ENCODE results near the gene CD4. TPM values are rescaled to one million over a fixed set of nuclear protein-coding genes. Genes with fewer than 3 reads are reported as not detected.

Gene CD4
- total RNA-seq, 1 donor from 2014 or later, result not detected

DNA sequence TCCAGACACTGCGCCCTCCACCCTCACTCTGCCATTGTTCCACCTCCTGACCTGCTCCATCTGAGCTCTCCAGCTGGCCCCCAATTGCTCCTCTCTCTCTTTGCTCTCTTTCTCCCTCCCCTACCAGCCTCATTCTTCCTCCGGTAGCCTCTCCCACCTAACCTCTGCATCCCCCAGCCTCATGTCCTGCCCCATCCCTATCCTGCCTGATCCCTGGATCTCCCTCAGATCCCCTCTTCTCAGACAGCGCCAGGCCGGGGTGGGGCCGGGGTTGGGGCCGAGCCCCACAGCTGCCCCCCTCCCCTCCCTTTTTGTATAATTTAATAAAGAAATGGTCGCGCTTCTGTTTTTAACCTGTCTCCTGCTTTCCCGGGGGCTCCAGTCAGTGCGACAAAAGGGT is 18.7 kb upstream of the CD4 start:
- Histone ChIP-seq H3K36me3 (ENCODE audit: control insufficient read depth, insufficient read depth, low read length) (peaks cover 7% of the 10 kb centered on the region), H3K4me3 (ENCODE audit: low read depth, low read length) (no peak overlapping the region), H3K27me3 (ENCODE audit: control insufficient read depth, insufficient read depth, low read length) (no peaks in the 10 kb centered on the region)
- no peak for TF ChIP-seq CTCF (IDR thresholded peaks at IDR 0.05; ENCODE audit: insufficient read depth, low read length, severe bottlenecking)
- DNase-seq (ENCODE audit: low read depth), result no peak
- FAIRE-seq, result no peak

DNA sequence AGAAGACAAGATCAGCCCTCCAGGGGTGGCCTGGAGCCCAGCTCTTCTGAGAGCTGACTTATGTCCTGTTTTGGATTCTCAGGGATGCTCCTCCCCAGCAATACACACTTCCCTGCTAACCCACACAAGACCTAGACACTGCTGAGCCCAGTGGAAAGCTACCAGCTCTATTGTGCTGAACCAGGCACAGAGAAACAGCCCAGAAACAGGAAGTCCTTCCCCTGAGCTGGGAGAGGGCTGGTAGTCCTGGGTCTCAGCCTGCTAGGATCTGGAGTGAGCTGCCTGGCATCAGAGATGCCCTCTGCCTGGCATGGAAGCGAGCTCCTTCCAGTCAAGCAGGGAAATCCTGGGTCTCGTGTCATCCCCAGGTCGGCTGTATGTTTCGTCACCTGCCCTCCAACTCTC is 18.2 kb upstream of the CD4 start:
- Histone ChIP-seq H3K27me3 (ENCODE audit: control insufficient read depth, insufficient read depth, low read length) (no peaks in the 10 kb centered on the region), H3K4me3 (ENCODE audit: low read depth, low read length) (no peak overlapping the region), H3K36me3 (ENCODE audit: control insufficient read depth, insufficient read depth, low read length) (peaks cover 7% of the 10 kb centered on the region)
- TF ChIP-seq CTCF (IDR thresholded peaks at IDR 0.05; ENCODE audit: insufficient read depth, low read length, severe bottlenecking), result no peak
- DNase-seq (ENCODE audit: low read depth) (no peak), FAIRE-seq (no peak)

- H3K4me3 ChIP-seq (ENCODE audit: low read depth, low read length), result no peak overlapping the region
- FAIRE-seq (no peak), DNase-seq (ENCODE audit: low read depth) (no peak)
- peaks cover 7% of the 10 kb centered on the region for H3K36me3 ChIP-seq (ENCODE audit: control insufficient read depth, insufficient read depth, low read length)
- no peaks in the 10 kb centered on the region for H3K27me3 ChIP-seq (ENCODE audit: control insufficient read depth, insufficient read depth, low read length)
- no peak for TF ChIP-seq CTCF (IDR thresholded peaks at IDR 0.05; ENCODE audit: insufficient read depth, low read length, severe bottlenecking)
These were observed 17.6 kb upstream of the CD4 start for GRCh38 chr12:6771509-6772330.

DNA sequence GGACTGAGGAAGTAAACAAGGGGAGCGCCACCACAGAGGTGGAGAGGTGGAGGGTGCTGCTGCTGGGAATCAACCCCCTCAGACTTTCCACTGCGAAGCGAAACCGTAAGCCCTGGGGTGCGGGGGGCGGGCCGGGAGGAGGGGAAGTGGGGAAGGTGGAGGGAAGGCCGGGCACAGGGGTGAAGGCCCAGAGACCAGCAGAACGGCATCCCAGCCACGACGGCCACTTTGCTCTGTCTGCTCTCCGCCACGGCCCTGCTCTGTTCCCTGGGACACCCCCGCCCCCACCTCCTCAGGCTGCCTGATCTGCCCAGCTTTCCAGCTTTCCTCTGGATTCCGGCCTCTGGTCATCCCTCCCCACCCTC is 17.0 kb upstream of the CD4 start, which contains the start of gene LAG3:
Gene LAG3, plus strand, starts transcription at position 190 of the 365 bp plus-strand sequence. CDS start 333 bp downstream, outside the sequence.
- no peak for TF ChIP-seq CTCF (IDR thresholded peaks at IDR 0.05; ENCODE audit: insufficient read depth, low read length, severe bottlenecking)
- Histone ChIP-seq H3K4me3 (ENCODE audit: low read depth, low read length) (no peak within 1 kb of the TSS), H3K36me3 (ENCODE audit: control insufficient read depth, insufficient read depth, low read length) (peaks cover 7% of the 10 kb centered on the region), H3K27me3 (ENCODE audit: control insufficient read depth, insufficient read depth, low read length) (no peaks in the 10 kb centered on the region)
- FAIRE-seq (no peak), DNase-seq (ENCODE audit: low read depth) (no peak)

DNA sequence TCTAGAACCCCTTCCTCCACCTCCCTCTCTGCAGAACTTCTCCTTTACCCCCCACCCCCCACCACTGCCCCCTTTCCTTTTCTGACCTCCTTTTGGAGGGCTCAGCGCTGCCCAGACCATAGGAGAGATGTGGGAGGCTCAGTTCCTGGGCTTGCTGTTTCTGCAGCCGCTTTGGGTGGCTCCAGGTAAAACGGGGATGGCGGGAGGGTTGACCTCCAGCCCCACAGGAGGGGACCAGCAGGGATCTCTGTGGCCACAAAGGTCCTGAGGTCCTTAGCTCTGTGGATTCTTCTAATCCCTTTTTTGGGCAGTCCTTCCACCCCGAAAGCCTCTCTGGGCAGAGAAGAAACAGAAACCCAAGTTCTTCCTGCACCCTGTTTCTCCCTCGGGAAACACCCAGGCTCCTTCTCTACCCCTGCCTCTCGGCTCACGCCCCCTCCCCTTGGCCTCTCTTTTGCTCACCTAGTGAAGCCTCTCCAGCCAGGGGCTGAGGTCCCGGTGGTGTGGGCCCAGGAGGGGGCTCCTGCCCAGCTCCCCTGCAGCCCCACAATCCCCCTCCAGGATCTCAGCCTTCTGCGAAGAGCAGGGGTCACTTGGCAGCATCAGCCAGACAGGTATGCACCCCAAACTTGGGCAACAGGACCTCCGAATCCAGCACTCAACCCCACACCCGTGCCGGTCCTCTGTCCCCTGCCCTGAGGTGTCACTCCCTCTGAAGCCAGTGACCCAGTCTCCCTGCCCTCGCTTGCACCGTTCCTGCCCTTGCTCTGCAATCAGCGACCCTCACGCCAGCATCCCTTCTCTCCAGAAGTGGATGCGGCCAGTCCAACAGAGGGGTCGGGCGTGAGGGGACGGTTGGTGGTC is 16.4 kb upstream of the CD4 start:
- H3K36me3 ChIP-seq (ENCODE audit: control insufficient read depth, insufficient read depth, low read length), result peaks cover 7% of the 10 kb centered on the region
- DNase-seq (ENCODE audit: low read depth), result no peak
- no peak for FAIRE-seq
- no peak for TF ChIP-seq CTCF (IDR thresholded peaks at IDR 0.05; ENCODE audit: insufficient read depth, low read length, severe bottlenecking)
- H3K27me3 ChIP-seq (ENCODE audit: control insufficient read depth, insufficient read depth, low read length), result no peaks in the 10 kb centered on the region
- no peak overlapping the region for H3K4me3 ChIP-seq (ENCODE audit: low read depth, low read length)
